HG03558 (cell line): ENCODE data around the gene ANKRD39.

ENCODE experiments used
- ATAC-seq: cut with Tn5 transposase; IDR thresholded peaks from one replicate; pipeline ENCODE4 v1.9.1; 2021; ENCODE audit warnings: moderate number of reproducible peaks; ENCODE audit not compliant: unreplicated experiment; ENCODE audit errors: extremely low read depth

Gene ANKRD39

DNA sequence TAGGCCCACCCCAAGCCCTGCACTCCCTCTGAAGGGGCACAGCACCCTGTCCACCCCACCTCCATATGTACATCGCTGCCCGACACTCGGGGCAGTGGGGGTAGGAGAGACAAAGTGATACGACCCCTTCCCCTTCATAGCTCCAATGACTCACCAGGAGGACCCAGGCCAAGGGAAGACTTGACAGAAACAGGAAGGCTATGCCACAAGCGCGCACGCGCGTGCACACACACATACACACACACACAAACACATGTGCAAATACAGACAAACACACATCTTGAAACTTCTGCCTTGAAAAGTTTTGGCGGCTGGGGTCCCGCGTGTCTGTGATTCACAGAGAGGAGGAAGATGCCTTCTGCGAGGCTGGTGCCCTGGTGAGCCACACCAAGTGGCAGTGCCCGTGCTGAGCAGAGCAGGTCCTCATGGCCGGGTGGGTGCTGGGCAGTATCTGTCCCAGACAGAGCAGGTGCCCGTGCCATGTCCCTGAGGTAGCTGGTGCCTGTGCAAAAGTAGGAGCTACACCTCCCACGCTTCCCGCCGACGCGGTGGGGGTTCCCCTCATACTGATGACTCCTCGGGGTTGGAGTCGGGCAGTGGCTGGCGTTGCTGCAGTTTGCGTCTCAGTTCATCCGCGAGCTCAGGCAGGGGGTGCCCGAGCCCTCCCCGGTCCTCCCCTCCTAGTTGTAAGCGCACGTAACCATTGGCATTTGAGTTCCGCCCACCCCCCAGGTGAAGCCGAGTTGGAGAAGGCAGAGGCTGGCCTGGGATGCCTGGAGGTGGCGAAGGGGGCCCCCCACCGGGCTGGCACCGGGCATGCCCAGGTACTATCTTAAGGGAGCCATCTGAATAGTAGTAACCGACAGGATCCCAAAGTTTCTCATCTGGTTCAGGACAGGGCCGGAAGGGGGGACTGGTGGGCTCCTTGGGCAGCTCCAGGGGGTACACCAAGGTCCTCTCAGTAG lies 2.5 kb upstream of the ANKRD39 start:
- ATAC-seq = no peak

GRCh38 chr2:96859681-96860064 lies 1.9 kb upstream of the ANKRD39 start:
- no peak for ATAC-seq

GRCh38 chr2:96859099-96859649 lies 1.4 kb upstream of the ANKRD39 start:
- ATAC-seq = no peak

GRCh38 chr2:96856776-96857666 lies 795 bp downstream of the ANKRD39 start:
- peak; percentile 3 for ATAC-seq

DNA sequence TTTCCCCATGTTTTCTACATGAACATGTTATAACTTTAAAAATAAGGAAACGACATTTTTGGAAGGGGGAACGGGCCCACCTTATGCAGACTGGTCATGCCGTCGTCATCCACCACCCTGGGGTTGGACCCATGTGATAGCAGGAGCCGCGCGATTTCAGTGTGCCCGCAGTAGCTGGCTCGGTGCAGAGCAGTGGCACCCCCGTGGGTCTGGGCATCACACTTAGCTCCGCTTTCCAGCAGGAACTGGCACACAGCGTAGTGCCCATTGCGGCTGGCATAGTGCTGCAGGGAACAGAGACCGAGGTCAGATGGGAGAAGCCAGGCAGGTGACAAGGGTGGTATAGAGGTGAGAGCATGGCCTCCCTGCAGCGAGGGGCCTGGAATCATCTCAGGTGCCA lies 4.5 kb downstream of the ANKRD39 start:
- ATAC-seq = no peak

DNA sequence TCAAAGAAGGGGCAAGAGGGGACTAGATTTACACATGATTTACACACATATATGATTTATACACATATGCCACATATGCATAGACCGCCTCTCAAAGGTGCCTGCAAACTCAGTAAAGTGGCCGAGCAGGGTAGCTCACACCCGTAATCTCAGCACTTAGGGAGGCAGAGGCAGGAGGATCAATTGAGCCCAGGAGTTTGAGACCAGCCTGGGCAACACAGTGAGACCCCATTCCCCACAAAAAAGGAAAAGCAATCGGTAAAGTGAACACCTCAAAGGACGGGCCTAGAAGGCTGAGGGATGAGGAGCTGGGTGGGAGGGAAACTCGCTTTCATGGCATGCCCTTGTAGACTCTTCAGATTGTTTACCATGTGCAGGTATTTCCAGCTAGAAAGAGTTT lies 5.1 kb downstream of the ANKRD39 start:
- ATAC-seq = no peak

GRCh38 chr2:96848264-96848663 lies 9.6 kb downstream of the ANKRD39 start:
- no peak for ATAC-seq

DNA sequence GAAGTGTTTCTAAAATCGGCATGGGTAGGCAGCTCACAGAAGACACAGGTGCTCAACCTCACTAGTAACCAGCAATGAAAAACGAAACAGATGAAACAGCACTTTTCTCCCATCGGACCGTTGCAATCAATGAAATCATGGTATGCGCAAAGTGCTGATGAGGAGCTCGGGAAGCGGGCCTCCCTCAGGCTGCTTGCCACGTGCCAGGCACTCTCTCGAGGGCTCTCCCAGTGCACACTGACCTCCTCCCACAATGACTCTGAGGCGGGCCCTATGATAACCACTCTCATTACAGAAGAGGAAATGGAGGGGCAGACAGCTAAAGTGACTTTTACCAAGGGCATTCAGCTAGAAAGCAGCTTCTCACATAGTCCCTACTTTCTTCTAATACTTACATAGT lies 10.2 kb downstream of the ANKRD39 start:
- ATAC-seq = no peak

- no peak for ATAC-seq
Measured at GRCh38 chr2:96846825-96847224, 11.0 kb downstream of the ANKRD39 start.

DNA sequence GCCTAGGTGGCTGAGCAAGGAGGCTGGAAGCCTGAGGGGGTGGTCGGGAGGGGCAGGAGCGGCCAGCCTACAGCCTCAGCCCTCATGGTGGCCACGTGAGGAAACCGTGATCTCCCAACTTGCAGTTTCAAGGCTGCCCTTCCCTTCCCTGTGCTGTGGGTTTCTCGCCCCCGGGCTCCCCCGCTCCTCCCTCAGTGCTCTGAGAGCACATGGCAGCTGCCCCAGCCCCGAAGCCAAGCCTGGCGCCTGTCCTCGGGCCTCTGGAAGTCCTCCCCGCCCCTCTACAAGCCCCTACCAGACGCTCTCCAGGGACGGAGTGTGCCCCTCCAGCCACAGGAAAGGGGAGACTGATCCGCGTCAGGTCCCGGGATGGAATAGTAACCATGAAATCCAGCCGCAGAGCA lies 13.4 kb downstream of the ANKRD39 start:
- no peak for ATAC-seq

DNA sequence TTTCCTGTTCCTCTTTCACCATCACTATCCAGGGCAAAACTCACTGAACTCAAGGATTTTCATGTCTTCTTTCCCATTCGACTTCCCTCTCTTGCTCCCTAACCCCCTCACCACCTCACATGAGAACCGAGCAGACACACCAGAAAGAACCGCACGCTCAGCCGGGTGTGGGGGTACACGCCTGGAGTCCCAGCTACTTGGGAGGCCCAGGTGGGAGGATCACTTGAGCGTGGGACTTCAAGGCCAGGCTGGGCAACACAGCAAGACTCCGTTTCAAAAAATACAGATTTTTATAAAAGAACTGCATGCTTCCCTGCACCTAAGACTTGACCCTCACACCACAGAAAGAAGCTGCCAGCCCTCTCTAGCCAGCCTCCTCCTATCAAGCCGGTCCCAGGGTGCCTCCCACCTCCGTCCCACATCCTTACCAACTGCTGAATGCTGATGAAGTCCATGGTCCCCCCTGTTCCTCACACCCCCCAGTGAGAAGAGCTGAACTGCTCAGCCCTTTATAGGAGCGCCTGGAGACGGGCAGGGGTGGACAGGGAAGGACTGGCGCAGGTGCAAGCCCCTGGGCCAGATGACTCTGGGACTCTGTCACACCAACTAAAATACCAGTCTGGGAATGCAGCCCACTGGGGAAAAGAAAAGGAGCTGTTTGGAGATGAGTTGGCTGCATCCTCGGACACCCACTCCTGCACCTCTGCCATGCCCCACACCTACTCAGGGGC lies 14.1 kb downstream of the ANKRD39 start, which contains the start of gene ANKRD23:
TSS of gene ANKRD23 (minus strand) at position 484 of the 731 bp plus-strand sequence. CDS start at position 455, 29 bp downstream.
- no peak for ATAC-seq

- no peak for ATAC-seq
Measured at GRCh38 chr2:96842600-96842999, 15.2 kb downstream of the ANKRD39 start.

DNA sequence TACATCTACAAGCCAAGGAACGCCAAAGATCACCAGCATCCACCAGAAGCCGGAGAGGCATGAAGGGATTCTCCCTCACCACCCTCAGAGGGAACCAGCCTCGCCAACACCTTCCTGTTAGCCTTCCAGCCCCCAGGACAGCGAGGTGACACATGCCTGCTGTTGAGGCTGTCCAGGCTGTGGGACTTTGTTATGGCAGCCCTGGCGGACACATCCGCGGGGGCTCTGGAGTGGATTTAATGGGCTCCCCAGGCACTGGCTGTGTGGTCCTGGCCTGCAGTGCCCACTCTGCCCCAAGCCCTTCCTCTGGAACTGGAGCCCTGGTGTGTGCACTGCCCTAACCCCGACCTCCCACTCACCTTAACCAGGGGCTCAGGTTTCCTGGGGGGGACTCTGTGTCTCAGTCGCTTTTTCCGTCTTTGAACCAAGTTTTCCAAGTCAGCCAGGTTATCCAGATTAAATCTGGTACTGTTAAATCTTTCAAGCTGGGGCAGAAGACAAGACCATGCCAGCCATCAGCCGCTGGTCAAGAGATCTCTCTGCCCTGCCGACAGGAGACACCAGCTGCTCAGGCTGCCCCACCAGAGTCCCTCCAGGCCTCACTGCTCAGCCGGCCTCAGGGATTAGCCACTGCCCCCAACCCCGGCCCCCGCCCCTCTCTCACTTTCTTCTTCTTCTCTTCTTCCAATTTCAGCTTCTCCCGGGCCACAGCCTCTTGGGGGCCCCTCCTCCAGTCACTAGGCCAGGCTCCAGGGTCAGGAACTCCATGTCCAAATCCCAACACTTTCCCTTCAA lies 15.9 kb downstream of the ANKRD39 start:
- no peak for ATAC-seq

DNA sequence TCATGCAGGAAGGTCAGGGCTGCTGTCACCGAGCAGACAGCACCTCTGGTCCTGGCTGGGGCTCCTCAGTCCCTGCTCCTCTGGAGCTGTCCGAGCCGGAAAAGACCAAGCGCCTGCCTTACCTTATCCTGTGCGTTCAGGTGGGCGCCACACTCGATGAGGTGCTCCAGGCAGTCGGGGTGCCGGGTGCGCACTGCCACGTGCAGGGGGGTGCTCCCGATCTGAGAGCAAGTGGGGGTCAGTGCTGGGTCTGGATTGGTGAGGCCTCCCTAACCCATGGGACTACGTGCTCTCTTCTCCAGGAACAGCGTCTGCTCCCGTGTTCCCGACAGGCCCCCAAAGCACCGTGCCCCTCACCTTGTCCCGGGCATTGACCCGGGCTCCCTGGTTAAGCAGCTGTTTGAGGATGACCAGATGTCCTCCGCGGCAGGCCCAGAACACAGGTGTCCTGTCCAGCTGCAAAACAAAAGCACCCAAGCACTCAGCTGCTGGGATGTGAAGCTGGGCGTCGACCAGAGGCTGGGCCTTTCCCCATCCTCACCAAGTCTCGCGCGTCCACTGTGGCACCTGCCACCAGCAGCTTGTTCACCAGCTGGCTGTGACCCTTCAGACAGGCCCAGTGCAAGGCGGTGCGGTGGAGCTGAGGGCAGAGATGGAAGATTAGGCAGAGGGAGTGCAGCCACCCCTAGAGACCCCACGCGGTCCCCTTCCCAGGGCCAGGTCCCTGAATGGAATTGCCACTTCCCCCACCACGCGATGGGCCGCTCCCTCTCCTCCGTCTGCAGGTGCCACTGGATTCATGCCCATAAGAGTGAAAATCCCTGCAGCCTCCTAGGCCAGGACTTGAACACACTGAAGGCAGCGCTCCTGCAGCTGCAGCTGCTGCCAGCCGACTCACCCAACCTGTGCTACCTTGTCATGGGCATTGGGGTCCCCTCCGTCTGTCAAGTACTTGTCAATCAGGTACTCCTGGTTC lies 17.7 kb downstream of the ANKRD39 start:
- no peak for ATAC-seq

- ATAC-seq = no peak
Measured at GRCh38 chr2:96839293-96839874, 18.4 kb downstream of the ANKRD39 start.

DNA sequence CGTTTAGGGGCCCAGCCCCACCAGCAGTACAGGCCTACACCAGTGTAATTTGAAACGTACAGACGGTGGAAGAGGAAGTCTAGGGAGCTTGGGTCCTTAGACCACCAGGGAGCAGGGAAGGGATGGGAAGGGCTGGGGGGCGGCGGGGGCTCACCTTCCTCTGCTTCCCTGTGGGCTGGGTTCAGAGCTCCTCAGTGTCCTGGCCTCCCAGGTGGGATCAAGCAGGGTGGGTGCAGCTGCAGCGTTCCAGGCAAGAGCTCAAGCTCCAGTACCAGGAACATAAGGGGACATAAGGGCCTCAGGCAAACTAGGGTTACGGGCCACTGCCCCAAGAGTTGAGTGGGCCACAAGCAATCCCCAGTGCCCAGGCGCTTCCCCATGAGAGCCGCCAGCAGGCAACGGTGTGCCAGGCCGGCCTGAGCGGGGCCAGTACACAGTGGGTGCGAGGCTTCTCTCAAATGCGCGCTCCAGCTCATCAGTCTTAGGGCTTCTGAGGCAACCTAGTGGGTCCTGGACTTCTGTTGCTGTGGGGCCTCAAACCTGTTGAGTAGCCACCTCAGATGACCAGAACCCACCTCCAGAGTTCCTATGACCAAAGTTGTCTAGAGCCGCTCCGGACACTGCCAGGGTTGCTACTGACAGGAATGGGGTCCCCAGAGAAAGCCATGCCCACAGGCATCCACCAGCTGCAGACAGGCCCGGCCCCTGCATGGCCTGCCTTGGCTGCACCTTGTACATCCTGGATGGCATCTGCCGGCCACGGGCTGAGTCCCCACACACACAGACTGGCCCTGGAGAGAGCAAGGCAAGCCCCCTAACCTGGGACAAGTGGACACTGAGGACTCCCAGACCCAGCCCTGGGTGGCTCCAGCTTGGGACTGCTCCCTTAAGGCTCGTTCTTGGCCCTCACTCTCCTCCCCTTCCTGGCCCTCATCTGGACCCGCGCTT lies 19.2 kb downstream of the ANKRD39 start:
- ATAC-seq = no peak

GRCh38 chr2:96837575-96837974 lies 20.2 kb downstream of the ANKRD39 start:
- no peak for ATAC-seq
